ENCODE results near the gene ZNF552.

DNA sequence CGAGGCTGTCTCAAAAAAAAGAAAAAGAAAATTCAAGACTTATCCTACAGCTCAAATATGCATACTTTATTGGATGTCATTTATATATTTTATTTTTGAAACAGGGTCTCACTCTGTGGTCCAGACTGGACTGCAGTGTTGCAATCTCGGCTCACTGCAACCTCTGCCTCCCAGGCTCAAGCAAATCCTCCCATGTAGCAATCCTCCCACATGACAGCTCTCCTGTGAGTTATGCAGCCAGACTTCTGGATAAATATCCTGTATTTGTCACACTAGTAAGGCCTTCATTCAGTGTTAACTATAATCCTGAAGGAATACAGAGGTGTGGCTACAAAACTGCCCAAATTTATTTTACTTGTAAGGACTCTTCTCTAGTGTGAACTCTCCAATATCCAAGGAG lies 7.2 kb downstream of the ZNF552 start:
- TF ChIP-seq POLR2AphosphoS5 (IDR thresholded peaks at IDR 0.05; ENCODE audit: low read depth, low read length) (no peak), POLR2A (IDR thresholded peaks at IDR 0.05; ENCODE audit: low read depth, low read length) (no peak)
